ENCODE measurements around the gene HTR3C.
"Not testable (repeated sequence)": the region's sequence is repeated elsewhere in the genome, so short reads cannot be mapped to it uniquely, and the experiment has no call there.

The HTR3C gene

GRCh38 chr3:184037816-184038215 is 15.0 kb upstream of the HTR3C start:
- DNase-seq, result no peak

GRCh38 chr3:184038307-184038706 is 14.5 kb upstream of the HTR3C start:
- DNase-seq, result not testable (repeated sequence)

GRCh38 chr3:184039414-184039813 is 13.4 kb upstream of the HTR3C start:
- no peak for DNase-seq

- no peak for DNase-seq
These were observed 12.8 kb upstream of the HTR3C start for GRCh38 chr3:184040010-184040409.

GRCh38 chr3:184042617-184043016 is 10.2 kb upstream of the HTR3C start:
- DNase-seq, result no peak

- no peak for DNase-seq
These were observed 6.9 kb upstream of the HTR3C start for GRCh38 chr3:184045995-184046394.

- DNase-seq, result no peak
These were observed 2.5 kb upstream of the HTR3C start for GRCh38 chr3:184050217-184050847.

- no peak for DNase-seq
These were observed 5.2 kb downstream of the HTR3C start for GRCh38 chr3:184058029-184058428.

- no peak for DNase-seq
These were observed 6.6 kb downstream of the HTR3C start for GRCh38 chr3:184059424-184059823.

- no peak for DNase-seq
These were observed 9.8 kb downstream of the HTR3C start for GRCh38 chr3:184062637-184063036.

- no peak for DNase-seq
These were observed 13.4 kb downstream of the HTR3C start for GRCh38 chr3:184066211-184066610.

- DNase-seq, result no peak
These were observed 14.8 kb downstream of the HTR3C start for GRCh38 chr3:184067573-184068055.

- DNase-seq, result no peak
These were observed 15.5 kb downstream of the HTR3C start for GRCh38 chr3:184068344-184068743.

- DNase-seq, result not testable (repeated sequence)
These were observed 18.3 kb downstream of the HTR3C start for GRCh38 chr3:184071142-184071541.

GRCh38 chr3:184073621-184074020 is 20.8 kb downstream of the HTR3C start:
- DNase-seq, result no peak

- DNase-seq, result no peak
These were observed 23.1 kb downstream of the HTR3C start for GRCh38 chr3:184075901-184076300.

- DNase-seq, result no peak
These were observed 25.0 kb downstream of the HTR3C start for GRCh38 chr3:184077881-184078280.

GRCh38 chr3:184078851-184079250 is 26.0 kb downstream of the HTR3C start:
- DNase-seq, result no peak

- DNase-seq, result no peak
These were observed 28.4 kb downstream of the HTR3C start for GRCh38 chr3:184081116-184081830.

GRCh38 chr3:184082034-184082433 is 29.2 kb downstream of the HTR3C start:
- no peak for DNase-seq

GRCh38 chr3:184082465-184082864 is 29.6 kb downstream of the HTR3C start:
- no peak for DNase-seq

- DNase-seq, result no peak
These were observed 32.6 kb downstream of the HTR3C start for GRCh38 chr3:184085389-184085852.

GRCh38 chr3:184092199-184092598 is 39.4 kb downstream of the HTR3C start:
- DNase-seq, result no peak

- no peak for DNase-seq
These were observed 44.0 kb downstream of the HTR3C start, which contains the start of gene HTR3E for GRCh38 chr3:184096811-184097383. HTR3E (plus strand) TSS chr3:184097064; CDS start chr3:184097530, 466 bp downstream.

Measured in NCI-H526 treated with DMSO at 0.1 percent for 48 hours (cell line).